Testis (tissue), 2 donors: ENCODE data around the gene SRCAP.

Experiments used
- POLR2A ChIP-seq: fragments of 450-650 bp; IDR thresholded peaks from one replicate; pipeline ENCODE4 v1.6.1; 2017; ENCODE audit warnings: antibody characterized with exemption, mild to moderate bottlenecking, moderate library complexity
- TF ChIP-seq, protein P1 (sequence below), 3 experiments: fragments of 450-650 bp in 2 of 3; fragments of 200-600 bp in 1 of 3; sonication (generic) in 1 of 3; IDR thresholded peaks; one replicate each; pipeline ENCODE4 v1.5.1; 2016 to 2019; ENCODE audit warnings: antibody characterized with exemption in 3 of 3, mild to moderate bottlenecking in 2 of 3, moderate library complexity in 1 of 3

- TF ChIP-seq POLR2A: no peak
- TF ChIP-seq, protein P1, sequence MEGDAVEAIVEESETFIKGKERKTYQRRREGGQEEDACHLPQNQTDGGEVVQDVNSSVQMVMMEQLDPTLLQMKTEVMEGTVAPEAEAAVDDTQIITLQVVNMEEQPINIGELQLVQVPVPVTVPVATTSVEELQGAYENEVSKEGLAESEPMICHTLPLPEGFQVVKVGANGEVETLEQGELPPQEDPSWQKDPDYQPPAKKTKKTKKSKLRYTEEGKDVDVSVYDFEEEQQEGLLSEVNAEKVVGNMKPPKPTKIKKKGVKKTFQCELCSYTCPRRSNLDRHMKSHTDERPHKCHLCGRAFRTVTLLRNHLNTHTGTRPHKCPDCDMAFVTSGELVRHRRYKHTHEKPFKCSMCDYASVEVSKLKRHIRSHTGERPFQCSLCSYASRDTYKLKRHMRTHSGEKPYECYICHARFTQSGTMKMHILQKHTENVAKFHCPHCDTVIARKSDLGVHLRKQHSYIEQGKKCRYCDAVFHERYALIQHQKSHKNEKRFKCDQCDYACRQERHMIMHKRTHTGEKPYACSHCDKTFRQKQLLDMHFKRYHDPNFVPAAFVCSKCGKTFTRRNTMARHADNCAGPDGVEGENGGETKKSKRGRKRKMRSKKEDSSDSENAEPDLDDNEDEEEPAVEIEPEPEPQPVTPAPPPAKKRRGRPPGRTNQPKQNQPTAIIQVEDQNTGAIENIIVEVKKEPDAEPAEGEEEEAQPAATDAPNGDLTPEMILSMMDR (IDR thresholded peaks at IDR 0.05): no peak
Observed at GRCh38 chr16:30780549-30780948, 81.6 kb downstream of the SRCAP start.
